ENCODE results near the gene ALOX15.

Gene ALOX15

GRCh38 chr17:4604111-4604644 lies 37.3 kb downstream of the ALOX15 start:
- Histone ChIP-seq H3K27ac (peak overlapping the region; percentile 57), H3K36me3 (ENCODE audit: insufficient read depth, low read length) (no peaks in the 10 kb centered on the region), H3K4me3 (peak overlapping the region; percentile 28; the same call in 1 of the 2 replicates), H3K9ac (ENCODE audit: insufficient read length) (no peak overlapping the region), H3K9me3 (ENCODE audit: low read depth, low read length) (no peaks in the 10 kb centered on the region)
- DNase-seq (ENCODE audit: low read depth, low spot score): no peak
- TF ChIP-seq EZH2 (IDR thresholded peaks at IDR 0.05) (no peak), POLR2AphosphoS5 (IDR thresholded peaks at IDR 0.05; ENCODE audit: borderline replicate concordance, low read depth, low read length) (no peak), FOXP2 (optimal IDR thresholded peaks at IDR 0.05; ENCODE audit: control extremely low read depth, extremely low read length, insufficient read depth) (no peak)

- no peak overlapping the region for H3K9ac ChIP-seq (ENCODE audit: insufficient read length)
- H3K4me3 ChIP-seq: no peak overlapping the region
- no peak for DNase-seq (ENCODE audit: low read depth, low spot score)
- no peaks in the 10 kb centered on the region for H3K9me3 ChIP-seq (ENCODE audit: low read depth, low read length)
- 0 out of 2 replicates have a peak overlapping the region, but pooled peaks have one; percentile 36 for H3K27ac ChIP-seq
- H3K36me3 ChIP-seq (ENCODE audit: insufficient read depth, low read length): no peaks in the 10 kb centered on the region
- TF ChIP-seq FOXP2 (optimal IDR thresholded peaks at IDR 0.05; ENCODE audit: control extremely low read depth, extremely low read length, insufficient read depth): no peak
- no peak for TF ChIP-seq POLR2AphosphoS5 (IDR thresholded peaks at IDR 0.05; ENCODE audit: borderline replicate concordance, low read depth, low read length)
- TF ChIP-seq EZH2 (IDR thresholded peaks at IDR 0.05): no peak
Observed at GRCh38 chr17:4602041-4602440, 39.4 kb downstream of the ALOX15 start.

DNA sequence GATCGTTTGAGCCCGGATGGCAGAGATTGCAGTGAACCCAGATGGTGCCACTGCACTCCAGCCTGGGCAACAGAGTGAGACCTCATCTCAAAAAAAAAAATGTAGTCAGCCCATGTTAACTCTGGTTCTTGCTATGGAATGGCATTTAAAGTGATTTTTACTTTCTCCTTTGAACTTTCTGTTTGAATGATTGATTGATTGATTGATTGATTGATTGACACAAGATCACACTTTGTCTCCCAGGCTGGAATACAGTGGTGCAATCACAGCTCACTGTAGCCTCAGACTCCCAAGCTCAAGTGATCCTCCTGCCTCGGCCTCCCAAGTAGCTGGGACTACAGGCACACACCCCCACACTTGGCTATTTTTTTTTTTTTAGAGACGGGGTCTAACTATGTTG lies 40.2 kb downstream of the ALOX15 start:
- no peak for DNase-seq (ENCODE audit: low read depth, low spot score)
- Histone ChIP-seq H3K9ac (ENCODE audit: insufficient read length) (no peak overlapping the region), H3K9me3 (ENCODE audit: low read depth, low read length) (no peaks in the 10 kb centered on the region), H3K4me3 (no peak overlapping the region), H3K36me3 (ENCODE audit: insufficient read depth, low read length) (no peaks in the 10 kb centered on the region), H3K27ac (no peak overlapping the region)
- TF ChIP-seq FOXP2 (optimal IDR thresholded peaks at IDR 0.05; ENCODE audit: control extremely low read depth, extremely low read length, insufficient read depth): no peak
- no peak for TF ChIP-seq EZH2 (IDR thresholded peaks at IDR 0.05)
- no peak for TF ChIP-seq POLR2AphosphoS5 (IDR thresholded peaks at IDR 0.05; ENCODE audit: borderline replicate concordance, low read depth, low read length)

- Histone ChIP-seq H3K9ac (ENCODE audit: insufficient read length) (no peak overlapping the region), H3K27ac (no peak overlapping the region)
- no peak for DNase-seq (ENCODE audit: low read depth, low spot score)
Observed at GRCh38 chr17:4600563-4600962, 40.9 kb downstream of the ALOX15 start.

GRCh38 chr17:4599505-4600281 lies 41.8 kb downstream of the ALOX15 start:
- no peak overlapping the region for H3K9ac ChIP-seq (ENCODE audit: insufficient read length)
- H3K27ac ChIP-seq: no peak overlapping the region
- no peak for DNase-seq (ENCODE audit: low read depth, low spot score)
- TF ChIP-seq EZH2 (IDR thresholded peaks at IDR 0.05): no peak
- no peak for TF ChIP-seq POLR2AphosphoS5 (IDR thresholded peaks at IDR 0.05; ENCODE audit: borderline replicate concordance, low read depth, low read length)
- TF ChIP-seq FOXP2 (optimal IDR thresholded peaks at IDR 0.05; ENCODE audit: control extremely low read depth, extremely low read length, insufficient read depth): no peak
- H3K9me3 ChIP-seq (ENCODE audit: low read depth, low read length): no peaks in the 10 kb centered on the region
- H3K36me3 ChIP-seq (ENCODE audit: insufficient read depth, low read length): no peaks in the 10 kb centered on the region
- no peak overlapping the region; the same call in 1 of the 2 replicates for H3K4me3 ChIP-seq

More at GRCh38 chr17:4600563-4600962, 40.9 kb downstream of the ALOX15 start:
- Histone ChIP-seq H3K9me3 (ENCODE audit: low read depth, low read length) (no peaks in the 10 kb centered on the region), H3K4me3 (no peak overlapping the region), H3K36me3 (ENCODE audit: insufficient read depth, low read length) (no peaks in the 10 kb centered on the region)
- no peak for TF ChIP-seq POLR2AphosphoS5 (IDR thresholded peaks at IDR 0.05; ENCODE audit: borderline replicate concordance, low read depth, low read length)
- no peak for TF ChIP-seq EZH2 (IDR thresholded peaks at IDR 0.05)
- TF ChIP-seq FOXP2 (optimal IDR thresholded peaks at IDR 0.05; ENCODE audit: control extremely low read depth, extremely low read length, insufficient read depth): no peak

- no peak for DNase-seq (ENCODE audit: low read depth, low spot score)
- TF ChIP-seq FOXP2 (optimal IDR thresholded peaks at IDR 0.05; ENCODE audit: control extremely low read depth, extremely low read length, insufficient read depth): no peak
- TF ChIP-seq EZH2 (IDR thresholded peaks at IDR 0.05): no peak
- no peak for TF ChIP-seq POLR2AphosphoS5 (IDR thresholded peaks at IDR 0.05; ENCODE audit: borderline replicate concordance, low read depth, low read length)
- H3K36me3 ChIP-seq (ENCODE audit: insufficient read depth, low read length): no peaks in the 10 kb centered on the region
- H3K9me3 ChIP-seq (ENCODE audit: low read depth, low read length): no peaks in the 10 kb centered on the region
- no peak overlapping the region; the same call in 1 of the 2 replicates for H3K4me3 ChIP-seq
- H3K9ac ChIP-seq (ENCODE audit: insufficient read length): no peak overlapping the region
- no peak overlapping the region for H3K27ac ChIP-seq
Observed at GRCh38 chr17:4598776-4599504, 42.5 kb downstream of the ALOX15 start.

DNA sequence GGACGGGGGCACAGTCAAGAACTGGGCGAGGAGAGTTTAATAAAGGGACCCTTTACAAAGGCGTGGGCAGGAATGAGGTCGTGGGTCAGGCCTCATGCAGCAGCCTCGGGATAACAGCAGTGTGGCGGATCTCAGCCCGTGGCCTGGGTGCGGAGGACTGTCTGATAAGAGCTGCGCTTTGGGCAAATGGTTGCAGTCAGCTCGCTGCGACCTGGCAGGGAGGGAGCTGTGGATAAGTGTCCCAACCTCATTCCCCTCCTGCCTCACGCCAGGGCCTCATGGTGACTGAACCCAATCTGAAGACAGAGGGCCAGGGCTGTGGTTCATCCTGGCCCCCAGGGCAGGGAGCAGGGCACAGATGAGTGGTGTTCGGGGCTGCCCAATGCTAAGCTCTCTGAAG lies 43.5 kb downstream of the ALOX15 start:
- no peak for TF ChIP-seq FOXP2 (optimal IDR thresholded peaks at IDR 0.05; ENCODE audit: control extremely low read depth, extremely low read length, insufficient read depth)
- no peak for TF ChIP-seq EZH2 (IDR thresholded peaks at IDR 0.05)
- no peak for TF ChIP-seq POLR2AphosphoS5 (IDR thresholded peaks at IDR 0.05; ENCODE audit: borderline replicate concordance, low read depth, low read length)
- Histone ChIP-seq H3K36me3 (ENCODE audit: insufficient read depth, low read length) (no peaks in the 10 kb centered on the region), H3K4me3 (no peak overlapping the region), H3K9ac (ENCODE audit: insufficient read length) (no peak overlapping the region), H3K27ac (no peak overlapping the region), H3K9me3 (ENCODE audit: low read depth, low read length) (no peaks in the 10 kb centered on the region)
- DNase-seq (ENCODE audit: low read depth, low spot score): no peak

All from SK-N-MC (cell line).